B cell (primary cell): Measurements from ENCODE around the gene TBRG4. TPM values are rescaled to one million over a fixed set of nuclear protein-coding genes. Genes with fewer than 3 reads are reported as not detected.

Experiments used
- ATAC-seq: fragments of 200-7000 bp; cut with Tn5 transposase; one replicate; pipeline ENCODE4 v1.10.0; 2021; ENCODE audit warnings: low read depth, mild to moderate bottlenecking, moderate number of reproducible peaks, moderate library complexity
- CTCF ChIA-PET: fragments of 350-600 bp; sonication (Branson Sonifier 250); formaldehyde crosslinking; loops from one replicate; lab custom pipeline; 2021; ENCODE audit warnings: antibody characterized with exemption, inconsistent platforms; lab: Charles Lee
- POLR2A ChIA-PET: fragments of 350-600 bp; sonication (Branson Sonifier 250); formaldehyde crosslinking; loops from one replicate; lab custom pipeline; 2021; ENCODE audit warnings: antibody characterized with exemption; lab: Charles Lee
- DNase-seq: peaks from one replicate; pipeline ENCODE4 v3.0.0; 2013
- H2AFZ ChIP-seq: 2 replicates; pipeline ENCODE4 v1.6.1; 2012; ENCODE audit warnings: mild to moderate bottlenecking, low read depth, low read length; ENCODE audit not compliant: insufficient read depth, poor library complexity, severe bottlenecking
- H3K27ac ChIP-seq, 2 donors: 1 replicate in 1 of 2; 2 replicates in 1 of 2; pipeline ENCODE4 v1.5.1; 2012 to 2013; ENCODE audit warnings: low read length in 2 of 2, mild to moderate bottlenecking in 2 of 2, moderate library complexity in 1 of 2
- H3K27me3 ChIP-seq, 4 experiments: fragments of 200-600 bp in 1 of 4; sonication (generic) in 1 of 4; replicated peaks in 1 of 4; 1 replicate in 2 of 4; 2 replicates in 2 of 4; pipeline versions ENCODE4 v1.6.1 to v1.7.0; 2013 to 2016; ENCODE audit warnings: low read length in 3 of 4, mild to moderate bottlenecking in 2 of 4, mixed read lengths in 1 of 4, moderate library complexity in 1 of 4; ENCODE audit not compliant: insufficient read depth in 4 of 4, control insufficient read depth in 3 of 4; ENCODE audit errors: control extremely low read depth in 1 of 4
- H3K36me3 ChIP-seq, 2 experiments: replicated peaks in 1 of 2; 1 replicate in 1 of 2; 2 replicates in 1 of 2; pipeline versions ENCODE4 v1.6.1 to v1.7.1; 2013; ENCODE audit warnings: low read length in 1 of 2; ENCODE audit not compliant: insufficient read depth in 2 of 2, control insufficient read depth in 1 of 2; ENCODE audit errors: control extremely low read depth in 1 of 2, extremely low read depth in 1 of 2
- H3K4me1 ChIP-seq, 2 donors: fragments of 200-600 bp in 1 of 2; sonication (generic) in 1 of 2; 1 replicate in 1 of 2; 2 replicates in 1 of 2; pipeline versions ENCODE4 v1.5.1 to v1.6.1; 2013 to 2017; ENCODE audit warnings: low read length in 2 of 2; ENCODE audit not compliant: control insufficient read depth in 2 of 2, insufficient read depth in 2 of 2
- H3K4me2 ChIP-seq: replicated peaks from 2 replicates; pipeline ENCODE3; 2012; ENCODE audit warnings: mild to moderate bottlenecking, low read depth, low read length; ENCODE audit not compliant: poor library complexity, severe bottlenecking
- H3K4me3 ChIP-seq, 5 experiments: fragments of 200-600 bp in 1 of 5; sonication (generic) in 1 of 5; 1 replicate in 3 of 5; 2 replicates in 2 of 5; pipeline versions ENCODE4 v1.5.1 to v1.7.0; 2011 to 2016; ENCODE audit warnings: low read length in 4 of 5, mild to moderate bottlenecking in 4 of 5, low read depth in 2 of 5, control low read depth in 1 of 5, moderate library complexity in 1 of 5; ENCODE audit not compliant: insufficient read depth in 1 of 5; ENCODE audit errors: control extremely low read depth in 1 of 5, extremely low read depth in 1 of 5
- H3K79me2 ChIP-seq: fragments of 200-600 bp; sonication (generic); one replicate; pipeline ENCODE4 v1.6.0; 2016; ENCODE audit warnings: low read length; ENCODE audit not compliant: control insufficient read depth, insufficient read depth
- H3K9ac ChIP-seq: fragments of 200-600 bp; sonication (generic); 2 replicates; pipeline ENCODE4 v1.6.1; 2017; ENCODE audit warnings: mild to moderate bottlenecking, low read length, moderate library complexity
- H3K9me3 ChIP-seq, 3 donors: one replicate each; pipeline versions ENCODE4 v1.6.1 to v1.7.1; 2013; ENCODE audit warnings: low read length in 2 of 3; ENCODE audit not compliant: control insufficient read depth in 2 of 3, insufficient read depth in 1 of 3; ENCODE audit errors: control extremely low read depth in 1 of 3
- H4K20me1 ChIP-seq: 2 replicates; pipeline ENCODE4 v1.6.0; 2012; ENCODE audit warnings: mild to moderate bottlenecking, low read length; ENCODE audit not compliant: insufficient read depth, control insufficient read depth, poor library complexity, severe bottlenecking
- H3K27ac Mint-ChIP-seq: one replicate; pipeline ENCODE4 v1.8.0; 2021; ENCODE audit warnings: mixed read lengths
- H3K27me3 Mint-ChIP-seq: one replicate; pipeline ENCODE4 v1.8.0; 2021; ENCODE audit warnings: mixed read lengths
- H3K4me1 Mint-ChIP-seq: one replicate; pipeline ENCODE4 v1.8.0; 2021; ENCODE audit warnings: mixed read lengths
- H3K4me3 Mint-ChIP-seq: one replicate; pipeline ENCODE4 v1.8.0; 2021; ENCODE audit warnings: mixed read lengths
- H3K9me3 Mint-ChIP-seq: one replicate; pipeline ENCODE4 v1.8.0; 2022; ENCODE audit warnings: mixed read lengths; ENCODE audit not compliant: insufficient read depth
- EZH2 ChIP-seq: IDR thresholded peaks from 2 replicates; pipeline ENCODE4 v1.6.1; 2012; ENCODE audit warnings: borderline replicate concordance, low read depth, mild to moderate bottlenecking, moderate library complexity, low read length; ENCODE audit not compliant: insufficient read depth, poor library complexity, severe bottlenecking
- whole genome bisulfite sequencing: methylation state at CpG from one replicate; pipeline ENCODE4 v1.1.5; 2013; ENCODE audit warnings: missing lambda C conversion rate; ENCODE audit not compliant: insufficient coverage; 5-methylcytosine and 5-hydroxymethylcytosine counted together
- intact Hi-C: fragments of 100-400 bp; cut with micrococcal nuclease; formaldehyde crosslinking; loops from one replicate; pipeline ENCODE4 v1.10.0; 2022
- polyA plus RNA-seq: library from polyadenylated mRNA; depleted of rRNA; stranded (reverse); fragments of >200 nt; gene quantifications from 2 replicates; pipeline ENCODE4 v1.2.3, GENCODE V29; 2012
- total RNA-seq, 2 donors: library from RNA; stranded (reverse); fragments of 120-200 nt in 1 of 2; gene quantifications; 1 replicate in 1 of 2; 2 replicates in 1 of 2; pipeline versions ENCODE4 v1.2.3 to v1.2.4, GENCODE V29; 2013 to 2022
- TF ChIP-seq, protein P1 (sequence below): fragments of 200-600 bp; IDR thresholded peaks from one replicate; pipeline ENCODE4 v1.8.0; 2022; ENCODE audit warnings: antibody characterized with exemption, mild to moderate bottlenecking

Gene TBRG4
- total and polyA plus RNA-seq, 2 donors (not counting 1 experiment from before 2014, with no cell fraction given): 92.8 to 111 TPM

DNA sequence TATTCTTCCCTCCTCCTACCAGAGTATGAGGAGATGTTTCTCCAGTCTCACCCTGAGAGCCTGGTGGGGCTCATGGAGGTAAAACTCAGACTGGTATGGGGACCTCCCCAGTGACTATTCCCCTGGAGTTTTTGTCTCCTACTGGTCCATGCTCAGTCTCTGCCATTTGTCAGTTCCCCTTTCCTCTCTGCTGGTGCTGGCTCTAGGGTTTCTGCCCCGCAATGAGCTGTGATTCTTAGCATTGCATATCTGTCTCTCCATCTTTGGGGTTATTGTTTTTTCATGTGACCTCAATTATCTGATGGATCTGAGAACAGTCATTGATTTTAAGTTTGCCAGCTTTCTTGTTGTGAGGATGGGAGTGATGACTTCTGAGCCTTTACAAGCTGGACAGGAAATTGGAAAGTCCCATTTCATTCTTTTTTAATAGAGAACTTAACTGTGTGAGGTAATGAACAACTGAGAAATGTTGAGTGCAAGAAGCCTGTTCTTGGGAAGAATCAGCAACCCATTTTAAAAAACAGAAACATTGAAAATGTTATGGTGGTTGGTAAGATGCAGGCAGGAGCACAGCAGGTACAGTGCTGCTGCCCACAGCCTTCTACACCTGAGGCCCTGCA, 49.6 kb downstream of the TBRG4 start:
- no CpG with 5 or more reads among the region's 1 CpG for WGBS
- intact Hi-C loops: loop anchor here (5.0 to 10.0 kb wide), 2 partner anchors 35 to 57 kb away; partner anchors contain the start of gene CCM2
- TF ChIP-seq EZH2: no peak
- TF ChIP-seq, protein P1, sequence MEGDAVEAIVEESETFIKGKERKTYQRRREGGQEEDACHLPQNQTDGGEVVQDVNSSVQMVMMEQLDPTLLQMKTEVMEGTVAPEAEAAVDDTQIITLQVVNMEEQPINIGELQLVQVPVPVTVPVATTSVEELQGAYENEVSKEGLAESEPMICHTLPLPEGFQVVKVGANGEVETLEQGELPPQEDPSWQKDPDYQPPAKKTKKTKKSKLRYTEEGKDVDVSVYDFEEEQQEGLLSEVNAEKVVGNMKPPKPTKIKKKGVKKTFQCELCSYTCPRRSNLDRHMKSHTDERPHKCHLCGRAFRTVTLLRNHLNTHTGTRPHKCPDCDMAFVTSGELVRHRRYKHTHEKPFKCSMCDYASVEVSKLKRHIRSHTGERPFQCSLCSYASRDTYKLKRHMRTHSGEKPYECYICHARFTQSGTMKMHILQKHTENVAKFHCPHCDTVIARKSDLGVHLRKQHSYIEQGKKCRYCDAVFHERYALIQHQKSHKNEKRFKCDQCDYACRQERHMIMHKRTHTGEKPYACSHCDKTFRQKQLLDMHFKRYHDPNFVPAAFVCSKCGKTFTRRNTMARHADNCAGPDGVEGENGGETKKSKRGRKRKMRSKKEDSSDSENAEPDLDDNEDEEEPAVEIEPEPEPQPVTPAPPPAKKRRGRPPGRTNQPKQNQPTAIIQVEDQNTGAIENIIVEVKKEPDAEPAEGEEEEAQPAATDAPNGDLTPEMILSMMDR: no peak
- Histone ChIP-seq H3K4me2 (no peak overlapping the region), H3K27me3 (no peaks in the 10 kb centered on the region), H2AFZ (no peak overlapping the region), H3K4me3 (no peak overlapping the region), H3K27ac (peak overlapping the region in 1 of 2 donors; percentile 27), H3K9me3 (no peaks in the 10 kb centered on the region), H3K36me3 (peaks cover 0 to 63% of the 10 kb centered on the region in 2 experiments), H3K9ac (no peak overlapping the region), H4K20me1 (peaks cover 99% of the 10 kb centered on the region), H3K79me2 (peaks cover 100% of the 10 kb centered on the region), H3K4me1 (peaks cover 11 to 14% of the 10 kb centered on the region in 2 donors)
- DNase-seq (no peak), ATAC-seq (no peak)
- Mint-ChIP-seq H3K4me1 (peaks cover 59% of the 10 kb centered on the region), H3K9me3 (no peaks in the 10 kb centered on the region), H3K27me3 (no peaks in the 10 kb centered on the region), H3K27ac (peak overlapping the region; percentile 74), H3K4me3 (no peak overlapping the region)
- POLR2A ChIA-PET: interaction anchor here (0.8 kb wide), 1 partner anchor 34 kb away, joined by 4 read pairs; no protein-coding TSS in a partner anchor
- CTCF ChIA-PET: interaction anchor here (0.7 to 0.9 kb wide), 2 partner anchors 10 to 11 kb away, joined by 3 to 5 read pairs; no protein-coding TSS in a partner anchor

DNA sequence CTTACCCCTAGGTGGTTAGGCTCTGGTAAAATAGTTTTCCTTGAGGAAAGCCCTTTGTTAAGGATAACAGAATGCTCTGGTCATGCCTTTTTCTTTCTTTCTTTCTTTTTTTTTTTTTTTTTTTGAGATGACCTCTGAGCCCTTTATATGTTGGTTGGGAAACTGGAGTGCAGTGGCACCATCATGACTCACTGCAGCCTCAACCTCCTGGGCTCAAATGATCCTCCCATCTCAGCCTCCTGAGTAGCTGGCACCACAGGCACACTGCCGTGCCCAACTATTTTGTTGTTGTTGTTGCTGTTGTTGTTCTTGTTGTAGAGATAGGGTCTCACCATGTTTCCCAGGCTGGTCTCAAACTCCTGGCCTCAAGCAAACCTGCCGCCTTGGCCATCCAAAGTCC, 50.1 kb downstream of the TBRG4 start:
- H4K20me1 ChIP-seq: peaks cover 99% of the 10 kb centered on the region
- TF ChIP-seq EZH2: no peak
- TF ChIP-seq, protein P1: no peak
- intact Hi-C loops: loop anchor here (5.0 to 10.0 kb wide), 2 partner anchors 34 to 57 kb away; partner anchors contain the start of gene CCM2
- no peaks in the 10 kb centered on the region for H3K9me3 Mint-ChIP-seq
- H3K36me3 ChIP-seq: peaks cover 0 to 58% of the 10 kb centered on the region in 2 experiments
- H2AFZ ChIP-seq: no peak overlapping the region
- no peak overlapping the region for H3K4me2 ChIP-seq
- H3K27ac ChIP-seq: peak overlapping the region in 1 of 2 donors; percentile 27
- H3K9me3 ChIP-seq: no peaks in the 10 kb centered on the region
- no peak overlapping the region for H3K4me3 Mint-ChIP-seq
- no peak overlapping the region for H3K9ac ChIP-seq
- H3K79me2 ChIP-seq: peaks cover 100% of the 10 kb centered on the region
- peaks cover 11 to 14% of the 10 kb centered on the region in 2 donors for H3K4me1 ChIP-seq
- CTCF ChIA-PET: interaction anchor here (0.7 to 0.9 kb wide), 2 partner anchors 9 to 11 kb away, joined by 3 to 5 read pairs; no protein-coding TSS in a partner anchor
- no peak for ATAC-seq
- 100% methylated on average over 1 of the region's 2 CpGs for WGBS
- peaks cover 61% of the 10 kb centered on the region for H3K4me1 Mint-ChIP-seq
- DNase-seq: no peak
- no peaks in the 10 kb centered on the region for H3K27me3 Mint-ChIP-seq
- no peak overlapping the region for H3K4me3 ChIP-seq
- peak overlapping the region; percentile 74 for H3K27ac Mint-ChIP-seq
- POLR2A ChIA-PET: interaction anchor here (0.8 kb wide), 1 partner anchor 34 kb away, joined by 4 read pairs; no protein-coding TSS in a partner anchor
- no peaks in the 10 kb centered on the region for H3K27me3 ChIP-seq
